Neural crest cell (in vitro differentiated cells): Measurements from ENCODE around the gene CTBP1. TPM values are rescaled to one million over a fixed set of nuclear protein-coding genes. Genes with fewer than 3 reads are reported as not detected.

ENCODE experiments used
- DNase-seq: peaks from one replicate; pipeline ENCODE4 v3.0.0; 2021; ENCODE audit warnings: low read depth, mixed read lengths, low spot score
- H3K27ac Mint-ChIP-seq: one replicate; pipeline ENCODE4 v1.8.0; 2021; ENCODE audit warnings: mild to moderate bottlenecking, mixed read lengths; ENCODE audit not compliant: unreplicated experiment
- H3K27me3 Mint-ChIP-seq: 2 replicates; pipeline ENCODE4 v1.8.0; 2021; ENCODE audit warnings: low read depth, mild to moderate bottlenecking, mixed read lengths
- H3K36me3 Mint-ChIP-seq: 2 replicates; pipeline ENCODE4 v1.8.0; 2021; ENCODE audit warnings: low read depth, mild to moderate bottlenecking, mixed read lengths
- H3K4me1 Mint-ChIP-seq: 2 replicates; pipeline ENCODE4 v1.8.0; 2021; ENCODE audit warnings: mixed read lengths
- H3K4me3 Mint-ChIP-seq: one replicate; pipeline ENCODE4 v1.8.0; 2021; ENCODE audit warnings: mild to moderate bottlenecking, mixed read lengths
- H3K9me3 Mint-ChIP-seq: 2 replicates; pipeline ENCODE4 v1.8.0; 2021; ENCODE audit warnings: mixed read lengths
- CTCF ChIP-seq: fragments of 200-600 bp; sonication (generic); conservative IDR thresholded peaks from 2 replicates; pipeline ENCODE4 v1.5.0; 2021; ENCODE audit warnings: antibody characterized with exemption, mild to moderate bottlenecking
- total RNA-seq: library from RNA; stranded (reverse); gene quantifications from 2 replicates; pipeline ENCODE4 v1.2.1, GENCODE V29; 2021

Gene CTBP1
- total RNA-seq, 1 donor from 2014 or later: 219 TPM

GRCh38 chr4:1244081-1244977 lies 4.6 kb downstream of the CTBP1 start:
- Mint-ChIP-seq H3K4me1 (peaks cover 22% of the 10 kb centered on the region), H3K27me3 (no peaks in the 10 kb centered on the region), H3K4me3 (peak overlapping the region; percentile 74), H3K9me3 (no peaks in the 10 kb centered on the region), H3K36me3 (peaks cover 5% of the 10 kb centered on the region), H3K27ac (no peak overlapping the region)
- no peak for DNase-seq
- no peak for TF ChIP-seq CTCF

GRCh38 chr4:1243451-1244080 lies 5.4 kb downstream of the CTBP1 start:
- peaks cover 5% of the 10 kb centered on the region for H3K36me3 Mint-ChIP-seq
- H3K27me3 Mint-ChIP-seq: no peaks in the 10 kb centered on the region
- H3K9me3 Mint-ChIP-seq: no peaks in the 10 kb centered on the region
- H3K4me3 Mint-ChIP-seq: peak overlapping the region; percentile 56
- H3K27ac Mint-ChIP-seq: no peak overlapping the region
- TF ChIP-seq CTCF: no peak
- no peak for DNase-seq
- peaks cover 22% of the 10 kb centered on the region for H3K4me1 Mint-ChIP-seq

- Mint-ChIP-seq H3K4me3 (peak overlapping the region; percentile 29), H3K27ac (peak overlapping the region; percentile 72), H3K4me1 (peaks cover 22% of the 10 kb centered on the region), H3K27me3 (no peaks in the 10 kb centered on the region), H3K36me3 (peaks cover 5% of the 10 kb centered on the region), H3K9me3 (no peaks in the 10 kb centered on the region)
- no peak for DNase-seq
- no peak for TF ChIP-seq CTCF
Observed at GRCh38 chr4:1242506-1243450, 6.2 kb downstream of the CTBP1 start.

GRCh38 chr4:1241936-1242505 lies 6.9 kb downstream of the CTBP1 start:
- peaks cover 20% of the 10 kb centered on the region for H3K4me1 Mint-ChIP-seq
- H3K36me3 Mint-ChIP-seq: peaks cover 5% of the 10 kb centered on the region
- no peak for TF ChIP-seq CTCF
- H3K27ac Mint-ChIP-seq: no peak overlapping the region
- no peak for DNase-seq
- no peaks in the 10 kb centered on the region for H3K27me3 Mint-ChIP-seq
- no peak overlapping the region for H3K4me3 Mint-ChIP-seq
- H3K9me3 Mint-ChIP-seq: no peaks in the 10 kb centered on the region

GRCh38 chr4:1241466-1241935 lies 7.4 kb downstream of the CTBP1 start:
- DNase-seq: no peak
- H3K36me3 Mint-ChIP-seq: peaks cover 5% of the 10 kb centered on the region

More at GRCh38 chr4:1241466-1241935, 7.4 kb downstream of the CTBP1 start:
- Mint-ChIP-seq H3K4me3 (peak overlapping the region; percentile 41), H3K27ac (no peak overlapping the region), H3K27me3 (no peaks in the 10 kb centered on the region), H3K9me3 (no peaks in the 10 kb centered on the region), H3K4me1 (peaks cover 15% of the 10 kb centered on the region)
- no peak for TF ChIP-seq CTCF
